ENCODE data around the gene TSEN15. TPM values are rescaled to one million over a fixed set of nuclear protein-coding genes. Genes with fewer than 3 reads are reported as not detected.

TSEN15 gene
- polyA plus RNA-seq, 1 donor (not counting 4 experiments of a cell fraction or from before 2014, with no cell fraction given) = 46.7 TPM

DNA sequence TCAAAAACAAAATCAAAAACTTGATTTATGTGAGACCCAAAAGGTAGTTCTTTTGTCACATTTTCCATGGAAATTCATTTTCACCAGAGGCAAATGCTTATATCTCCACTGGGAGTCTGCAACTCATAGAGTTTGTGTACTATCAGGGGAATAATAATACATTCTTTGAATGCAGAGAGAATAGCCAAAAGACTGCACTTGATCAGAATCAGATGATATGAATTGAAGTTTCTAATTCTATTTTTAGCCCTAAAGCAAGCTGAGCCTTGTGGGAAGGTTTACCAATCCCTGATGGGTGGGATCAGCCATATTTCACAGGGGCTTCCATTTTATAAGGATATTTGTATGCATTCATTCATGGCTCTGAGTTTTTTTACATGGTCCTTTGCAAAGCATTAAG is 49.6 kb downstream of the TSEN15 start:
- Histone ChIP-seq H3K9me3 (ENCODE audit: control insufficient read depth, low read depth, low read length) (no peaks in the 10 kb centered on the region), H4K20me1 (ENCODE audit: control insufficient read depth, extremely low read depth, insufficient read depth, low read length) (no peaks in the 10 kb centered on the region), H3K36me3 (ENCODE audit: control insufficient read depth in 2 of 2, extremely low read depth in 1 of 2, insufficient read depth in 2 of 2, low read length in 2 of 2) (no peaks in the 10 kb centered on the region), H3K79me2 (ENCODE audit: control insufficient read depth, insufficient read depth, low read length) (no peaks in the 10 kb centered on the region), H3K4me3 (ENCODE audit: control insufficient read depth in 2 of 3, extremely low read depth in 1 of 3, insufficient read depth in 2 of 3, low read depth in 1 of 3, low read length in 3 of 3) (no peak overlapping the region), H3K9me1 (ENCODE audit: control insufficient read depth, extremely low read depth, insufficient read depth, low read length) (no peaks in the 10 kb centered on the region), H3K4me1 (ENCODE audit: control insufficient read depth, extremely low read depth, insufficient read depth, low read length) (no peaks in the 10 kb centered on the region), H3K4me2 (ENCODE audit: control insufficient read depth, extremely low read depth, insufficient read depth, low read depth, low read length) (no peak overlapping the region), H2AFZ (ENCODE audit: control insufficient read depth, low read length) (no peak overlapping the region), H3K27ac (ENCODE audit: control insufficient read depth, insufficient read depth, low read length) (no peak overlapping the region), H3K9ac (ENCODE audit: control insufficient read depth, extremely low read depth, insufficient read depth, low read length) (no peak overlapping the region), H3K27me3 (ENCODE audit: control insufficient read depth, extremely low read depth, insufficient read depth, low read length) (no peaks in the 10 kb centered on the region)
- FAIRE-seq (no peak), DNase-seq (ENCODE audit: low read depth, low spot score) (no peak)
- dilution Hi-C loops (cut with MboI; ENCODE audit: extremely low pct_ligation_motif_present, low sequenced_read_pairs) = no loop called here
- no peak for TF ChIP-seq EZH2 (IDR thresholded peaks at IDR 0.05; ENCODE audit: low read length)
- TF ChIP-seq, protein P1, sequence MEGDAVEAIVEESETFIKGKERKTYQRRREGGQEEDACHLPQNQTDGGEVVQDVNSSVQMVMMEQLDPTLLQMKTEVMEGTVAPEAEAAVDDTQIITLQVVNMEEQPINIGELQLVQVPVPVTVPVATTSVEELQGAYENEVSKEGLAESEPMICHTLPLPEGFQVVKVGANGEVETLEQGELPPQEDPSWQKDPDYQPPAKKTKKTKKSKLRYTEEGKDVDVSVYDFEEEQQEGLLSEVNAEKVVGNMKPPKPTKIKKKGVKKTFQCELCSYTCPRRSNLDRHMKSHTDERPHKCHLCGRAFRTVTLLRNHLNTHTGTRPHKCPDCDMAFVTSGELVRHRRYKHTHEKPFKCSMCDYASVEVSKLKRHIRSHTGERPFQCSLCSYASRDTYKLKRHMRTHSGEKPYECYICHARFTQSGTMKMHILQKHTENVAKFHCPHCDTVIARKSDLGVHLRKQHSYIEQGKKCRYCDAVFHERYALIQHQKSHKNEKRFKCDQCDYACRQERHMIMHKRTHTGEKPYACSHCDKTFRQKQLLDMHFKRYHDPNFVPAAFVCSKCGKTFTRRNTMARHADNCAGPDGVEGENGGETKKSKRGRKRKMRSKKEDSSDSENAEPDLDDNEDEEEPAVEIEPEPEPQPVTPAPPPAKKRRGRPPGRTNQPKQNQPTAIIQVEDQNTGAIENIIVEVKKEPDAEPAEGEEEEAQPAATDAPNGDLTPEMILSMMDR (optimal IDR thresholded peaks at IDR 0.05 in 1 of 3, IDR thresholded peaks at IDR 0.05 in 1 of 3, conservative IDR thresholded peaks at IDR 0.05 in 1 of 3; ENCODE audit: extremely low read depth in 1 of 3, insufficient read depth in 2 of 3, low read length in 3 of 3) = no peak

DNA sequence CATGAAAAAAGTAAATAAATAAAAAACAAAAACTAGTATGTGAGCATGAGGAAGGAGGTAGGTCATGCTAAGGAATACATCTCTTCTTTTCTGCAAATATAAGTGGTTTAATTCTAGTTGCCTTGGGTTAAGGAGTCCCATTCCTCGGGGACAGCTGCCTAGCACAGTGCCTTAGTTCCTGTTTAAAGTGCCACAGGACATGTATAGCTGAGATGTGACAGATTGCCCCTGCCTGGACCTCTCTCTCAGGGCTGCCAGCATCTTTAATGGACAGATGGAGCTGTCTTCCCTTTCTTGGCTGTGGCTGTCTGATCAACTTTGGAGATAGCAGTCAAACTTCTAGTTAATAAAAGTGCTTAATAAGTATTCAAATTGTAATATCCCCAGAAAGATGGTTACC is 50.0 kb downstream of the TSEN15 start:
- no peaks in the 10 kb centered on the region for H3K36me3 ChIP-seq (ENCODE audit: control insufficient read depth in 2 of 2, extremely low read depth in 1 of 2, insufficient read depth in 2 of 2, low read length in 2 of 2)
- no peaks in the 10 kb centered on the region for H3K9me1 ChIP-seq (ENCODE audit: control insufficient read depth, extremely low read depth, insufficient read depth, low read length)
- dilution Hi-C loops (cut with MboI; ENCODE audit: extremely low pct_ligation_motif_present, low sequenced_read_pairs) = no loop called here
- H3K9ac ChIP-seq (ENCODE audit: control insufficient read depth, extremely low read depth, insufficient read depth, low read length) = no peak overlapping the region
- DNase-seq (ENCODE audit: low read depth, low spot score) (no peak), FAIRE-seq (no peak)
- H3K4me3 ChIP-seq (ENCODE audit: control insufficient read depth in 2 of 3, extremely low read depth in 1 of 3, insufficient read depth in 2 of 3, low read depth in 1 of 3, low read length in 3 of 3) = no peak overlapping the region
- H3K27ac ChIP-seq (ENCODE audit: control insufficient read depth, insufficient read depth, low read length) = no peak overlapping the region
- no peaks in the 10 kb centered on the region for H3K27me3 ChIP-seq (ENCODE audit: control insufficient read depth, extremely low read depth, insufficient read depth, low read length)
- no peak overlapping the region for H3K4me2 ChIP-seq (ENCODE audit: control insufficient read depth, extremely low read depth, insufficient read depth, low read depth, low read length)
- no peak overlapping the region for H2AFZ ChIP-seq (ENCODE audit: control insufficient read depth, low read length)
- no peaks in the 10 kb centered on the region for H3K79me2 ChIP-seq (ENCODE audit: control insufficient read depth, insufficient read depth, low read length)
- H3K9me3 ChIP-seq (ENCODE audit: control insufficient read depth, low read depth, low read length) = no peaks in the 10 kb centered on the region
- TF ChIP-seq EZH2 (IDR thresholded peaks at IDR 0.05; ENCODE audit: low read length) = no peak
- TF ChIP-seq, protein P1 (optimal IDR thresholded peaks at IDR 0.05 in 1 of 3, IDR thresholded peaks at IDR 0.05 in 1 of 3, conservative IDR thresholded peaks at IDR 0.05 in 1 of 3; ENCODE audit: extremely low read depth in 1 of 3, insufficient read depth in 2 of 3, low read length in 3 of 3) = no peak
- H4K20me1 ChIP-seq (ENCODE audit: control insufficient read depth, extremely low read depth, insufficient read depth, low read length) = no peaks in the 10 kb centered on the region
- no peaks in the 10 kb centered on the region for H3K4me1 ChIP-seq (ENCODE audit: control insufficient read depth, extremely low read depth, insufficient read depth, low read length)

Data from keratinocyte (primary cell).